ENCODE results near the gene SOX8. TPM values are rescaled to one million over a fixed set of nuclear protein-coding genes. Genes with fewer than 3 reads are reported as not detected.

The SOX8 gene
- total RNA-seq, 1 donor from 2014 or later: 0.26 TPM

DNA sequence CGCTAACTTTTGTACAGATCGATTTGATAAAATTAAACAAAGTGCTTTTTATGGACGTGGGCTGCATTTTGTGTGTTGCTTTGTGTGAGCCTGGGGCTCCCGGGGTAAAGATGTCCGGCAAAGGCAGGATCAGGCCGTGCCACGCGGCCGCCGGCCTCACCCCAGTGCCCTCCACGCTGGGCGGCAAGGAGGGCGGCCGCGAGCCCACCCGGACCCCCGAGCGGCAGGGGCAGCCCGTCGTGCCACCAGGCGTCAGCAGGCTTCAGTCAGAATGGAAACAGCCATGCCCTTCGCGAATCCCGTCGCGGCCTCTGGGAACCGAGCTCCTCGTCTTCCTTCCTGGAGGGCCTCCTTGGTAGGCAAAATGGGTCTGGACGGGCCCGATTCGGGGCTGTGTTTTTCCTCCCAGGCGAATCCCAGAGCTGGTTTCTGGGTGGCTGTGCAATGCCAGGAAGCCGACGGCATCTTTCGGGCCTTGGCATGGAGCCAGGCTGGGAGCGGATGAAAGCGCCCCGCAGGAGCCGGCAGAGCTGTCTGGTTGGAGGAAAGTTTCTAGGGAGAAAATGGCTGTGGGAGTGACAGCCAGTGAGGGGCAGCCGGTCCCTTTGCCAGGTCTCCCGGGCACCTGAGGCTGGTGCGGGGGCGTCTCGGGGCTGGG is 5.5 kb downstream of the SOX8 start:
- no peak for DNase-seq (ENCODE audit: low read depth in 2 of 2)

- no peak for DNase-seq (ENCODE audit: low read depth in 2 of 2)
Observed at GRCh38 chr16:987906-988305, 6.3 kb downstream of the SOX8 start.

DNA sequence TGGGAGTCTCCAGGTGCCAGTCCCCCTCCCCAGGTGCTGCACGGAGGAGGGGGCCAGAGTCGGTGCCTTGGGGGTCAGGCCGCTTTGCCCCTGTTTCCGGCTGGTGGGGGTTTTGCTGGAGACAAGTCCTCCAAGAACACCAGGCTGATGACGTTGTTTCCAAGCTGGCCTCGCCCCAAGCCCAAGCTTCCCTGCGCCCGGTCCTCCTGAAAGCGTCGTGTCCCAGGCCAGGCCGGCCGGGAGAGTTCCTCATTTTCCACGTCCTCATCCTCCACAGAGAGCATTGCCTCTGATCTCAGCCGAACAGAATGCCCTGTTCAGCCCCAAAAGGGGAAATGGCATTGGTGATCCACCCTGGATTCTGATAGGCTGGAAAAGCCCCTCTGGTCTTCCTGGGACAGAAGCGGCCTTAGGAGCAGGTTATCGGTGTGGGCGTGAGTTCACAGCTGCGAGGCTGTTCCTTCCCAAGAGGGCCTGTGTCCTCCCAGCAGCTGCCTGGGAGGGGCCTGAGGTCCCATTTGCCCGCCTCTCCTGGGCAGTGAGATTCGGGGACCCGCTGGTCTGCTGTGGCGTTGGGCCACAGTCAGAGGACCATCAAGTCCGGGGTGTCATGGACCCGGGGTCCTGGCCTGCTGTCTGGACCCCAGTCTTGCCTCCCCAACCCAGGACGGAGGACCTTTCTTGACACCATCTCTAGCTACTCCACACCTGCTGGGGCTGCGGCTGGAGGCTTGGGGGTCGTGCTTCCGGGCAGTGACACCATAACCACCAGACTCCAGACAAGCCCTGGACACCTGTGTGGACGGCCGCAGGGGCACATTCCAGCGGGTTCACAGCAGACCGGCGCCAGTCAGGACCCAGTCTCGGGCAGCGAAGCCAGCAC is 7.1 kb downstream of the SOX8 start:
- no peak for DNase-seq (ENCODE audit: low read depth in 2 of 2)

- no peak for DNase-seq (ENCODE audit: low read depth in 2 of 2)
Observed at GRCh38 chr16:989354-989814, 7.8 kb downstream of the SOX8 start.

DNA sequence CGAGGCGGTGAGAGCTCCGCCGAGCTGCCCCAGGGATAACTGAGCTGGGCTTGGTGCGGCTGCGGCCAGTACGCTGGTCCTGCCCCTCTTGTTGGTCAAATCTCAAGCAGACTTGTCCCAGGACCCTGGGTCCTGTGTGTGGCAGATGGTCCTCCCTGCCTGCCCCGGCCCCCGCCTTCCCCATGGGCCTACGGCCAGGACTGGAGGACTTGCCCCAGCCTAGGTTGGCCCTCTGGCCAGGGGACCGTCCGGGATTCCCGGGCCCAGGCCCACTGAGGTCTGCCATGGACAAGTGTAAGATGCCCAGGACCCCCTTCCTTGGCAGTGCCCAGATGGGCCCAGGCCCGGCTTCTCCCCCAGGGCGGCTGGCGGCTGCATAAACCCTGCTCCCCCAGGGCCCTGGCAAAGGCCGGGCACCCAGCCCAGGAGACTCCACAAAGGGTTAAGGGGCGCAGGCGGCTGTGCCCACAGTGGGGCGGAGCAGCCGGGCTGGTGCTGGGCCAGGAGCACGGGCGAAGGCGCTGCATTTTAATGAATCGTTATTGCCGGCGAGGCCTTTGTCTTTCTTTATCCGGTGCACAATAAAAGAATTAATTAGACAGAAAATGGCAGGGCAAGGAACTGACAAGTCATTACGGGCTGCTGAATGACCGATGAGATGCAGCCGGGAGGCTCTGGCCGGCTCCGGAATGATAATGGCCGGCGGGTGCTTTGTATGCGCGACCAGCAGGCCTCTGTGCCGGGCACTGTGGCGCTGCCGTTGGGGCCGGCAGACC is 9.1 kb downstream of the SOX8 start:
- DNase-seq (ENCODE audit: low read depth in 2 of 2): no peak

DNA sequence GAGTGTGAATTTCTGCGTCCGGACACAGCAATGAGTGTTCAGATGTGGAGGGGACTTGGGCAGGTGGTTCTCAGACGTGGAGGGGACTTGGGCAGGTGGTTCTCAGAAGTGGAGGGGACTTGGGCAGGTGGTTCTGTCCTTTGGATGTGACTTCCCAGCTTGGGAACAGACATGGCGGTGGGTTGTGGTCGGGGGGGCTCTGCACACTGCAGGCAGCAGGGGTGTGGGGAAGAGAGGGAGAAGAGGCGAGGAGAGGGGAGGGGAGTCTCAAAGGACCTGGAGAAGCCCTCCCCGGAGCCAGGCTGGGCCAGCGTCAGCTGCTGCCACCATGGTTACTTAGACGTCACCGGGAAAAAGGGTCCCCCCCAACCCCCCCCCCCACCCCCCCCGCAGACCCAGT is 9.8 kb downstream of the SOX8 start:
- DNase-seq (ENCODE audit: low read depth in 2 of 2): no peak

DNA sequence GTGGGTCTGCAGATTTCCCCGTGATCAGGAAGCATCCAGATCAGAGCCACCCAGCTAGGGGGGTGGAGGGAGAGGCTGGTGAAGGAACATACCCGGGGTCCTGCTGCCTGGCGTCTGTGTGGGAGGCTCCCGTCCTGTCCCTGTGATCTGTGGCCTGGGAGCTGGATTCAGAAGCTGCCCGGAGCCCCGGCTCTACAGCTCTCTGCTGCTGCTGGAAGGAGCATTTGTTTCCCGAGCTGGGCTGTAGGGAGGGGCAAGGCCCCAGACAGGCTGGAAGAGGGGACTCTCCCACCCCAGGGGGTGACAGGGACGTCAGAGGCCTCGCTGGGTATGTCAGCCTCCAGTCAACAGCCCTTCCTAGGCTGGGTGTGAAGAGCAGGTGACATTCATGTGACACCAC is 10.2 kb downstream of the SOX8 start:
- no peak for DNase-seq (ENCODE audit: low read depth in 2 of 2)

DNA sequence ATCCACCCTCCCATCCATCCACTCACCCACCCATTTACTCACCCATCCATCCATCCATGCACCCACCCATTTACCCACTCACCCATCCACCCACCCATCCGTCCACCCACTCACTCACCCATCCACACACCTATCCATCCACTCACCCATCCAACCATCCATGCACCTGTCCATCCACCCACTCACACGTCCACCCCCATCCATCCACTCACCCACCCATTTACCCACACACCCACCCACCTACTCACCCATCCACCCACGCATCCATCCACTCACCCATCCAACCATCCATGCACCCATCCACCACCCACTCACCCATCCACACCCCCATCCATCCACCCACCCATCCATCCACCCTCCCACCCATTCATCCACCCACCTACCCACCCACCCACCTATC is 12.2 kb downstream of the SOX8 start:
- DNase-seq (ENCODE audit: low read depth in 2 of 2): no peak

DNA sequence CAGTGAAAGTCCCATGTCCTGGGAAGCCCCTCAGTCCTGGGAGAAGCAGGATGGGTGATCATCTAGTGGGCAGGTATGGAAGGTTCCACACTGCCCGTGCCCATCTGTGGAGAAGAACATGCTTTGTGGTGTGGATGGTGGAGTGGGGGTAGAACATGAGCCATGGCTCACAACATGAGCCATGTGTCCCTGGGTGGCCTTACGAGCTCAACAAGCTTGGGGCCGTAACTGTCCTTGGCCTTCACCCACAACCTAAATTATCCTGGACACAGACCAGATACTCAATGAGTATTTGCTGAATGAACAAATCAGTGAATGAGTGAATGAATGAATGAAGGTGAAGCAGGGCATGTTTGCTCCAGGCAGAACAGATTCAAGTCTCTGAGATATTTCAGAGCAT is 13.5 kb downstream of the SOX8 start:
- peak in 1 of 2 donors; percentile 15 for DNase-seq (ENCODE audit: low read depth in 2 of 2)

- DNase-seq (ENCODE audit: low read depth in 2 of 2): no peak
Observed at GRCh38 chr16:995783-996182, 14.2 kb downstream of the SOX8 start.

DNA sequence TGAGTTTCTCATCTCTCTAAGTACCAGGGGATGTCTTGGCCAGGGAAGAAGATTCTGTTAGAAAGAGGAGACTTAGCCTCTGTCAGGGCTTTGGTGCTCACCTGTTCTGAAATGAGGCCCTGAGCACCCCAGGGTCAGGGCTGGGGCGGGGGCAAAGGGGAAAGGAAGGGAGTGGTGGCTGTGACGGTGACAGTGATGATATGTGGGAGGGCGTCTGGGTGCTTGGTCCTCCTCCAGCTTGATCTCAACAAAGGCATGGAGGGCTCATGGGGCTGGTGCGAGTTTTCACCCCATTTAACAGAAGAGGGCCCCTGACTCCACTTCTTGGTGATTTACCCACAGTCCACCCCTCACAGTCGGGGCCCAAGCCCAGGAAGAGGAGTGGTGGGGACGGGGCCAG is 15.1 kb downstream of the SOX8 start:
- DNase-seq (ENCODE audit: low read depth in 2 of 2): no peak

DNA sequence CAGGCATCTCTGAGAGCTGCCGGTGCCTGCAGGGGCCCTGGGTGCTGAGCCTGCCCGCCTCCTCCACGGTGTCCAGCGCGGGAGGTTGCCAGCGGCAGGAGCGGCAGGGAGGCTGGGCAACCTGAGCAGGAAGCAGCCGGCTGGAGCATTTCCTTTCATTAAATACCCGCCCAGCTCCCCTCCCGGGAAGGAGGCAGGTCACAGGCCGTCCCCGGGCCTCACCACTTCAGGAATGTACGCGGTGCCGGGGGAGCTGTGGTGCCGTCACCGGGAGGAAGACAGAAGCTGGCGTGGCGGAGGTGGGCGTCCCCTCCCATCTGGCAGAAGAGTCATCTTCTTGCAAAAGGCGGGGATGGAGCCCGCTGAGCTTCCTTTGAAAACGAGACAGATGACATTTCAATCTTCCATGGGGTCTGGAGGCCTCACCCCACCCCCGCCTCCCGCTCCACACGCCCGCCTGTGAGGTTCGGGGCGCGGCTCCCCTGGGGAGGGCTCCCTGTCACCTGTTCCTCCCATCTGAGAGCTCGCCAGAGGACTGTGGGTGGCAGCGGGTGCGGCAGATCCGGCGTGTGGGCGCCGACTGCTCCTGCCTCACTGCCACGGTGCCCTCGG is 16.0 kb downstream of the SOX8 start:
- DNase-seq (ENCODE audit: low read depth in 2 of 2): peak; percentile 15 to 75

- no peak for DNase-seq (ENCODE audit: low read depth in 2 of 2)
Observed at GRCh38 chr16:998211-998610, 16.6 kb downstream of the SOX8 start.

DNA sequence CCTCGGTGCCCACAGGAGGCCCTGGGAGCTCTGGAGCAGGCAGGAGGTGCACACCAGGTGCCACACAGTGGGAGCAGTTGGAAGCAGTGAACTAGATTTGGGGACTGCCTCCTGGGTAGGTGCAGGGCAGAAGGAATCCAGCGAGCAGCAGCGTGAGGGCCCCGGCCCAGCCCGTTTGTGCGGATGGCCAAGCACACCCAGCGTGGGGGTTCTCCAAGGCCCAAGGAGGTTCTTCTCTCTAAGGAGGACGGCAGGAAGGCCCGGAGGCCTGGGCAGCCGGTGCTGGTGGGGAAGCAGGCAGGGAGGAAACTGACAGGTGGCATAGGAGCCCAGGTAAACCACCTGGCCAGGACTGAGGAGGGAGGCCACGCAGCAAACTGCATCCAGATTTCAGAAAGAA is 17.0 kb downstream of the SOX8 start:
- DNase-seq (ENCODE audit: low read depth in 2 of 2): no peak

DNA sequence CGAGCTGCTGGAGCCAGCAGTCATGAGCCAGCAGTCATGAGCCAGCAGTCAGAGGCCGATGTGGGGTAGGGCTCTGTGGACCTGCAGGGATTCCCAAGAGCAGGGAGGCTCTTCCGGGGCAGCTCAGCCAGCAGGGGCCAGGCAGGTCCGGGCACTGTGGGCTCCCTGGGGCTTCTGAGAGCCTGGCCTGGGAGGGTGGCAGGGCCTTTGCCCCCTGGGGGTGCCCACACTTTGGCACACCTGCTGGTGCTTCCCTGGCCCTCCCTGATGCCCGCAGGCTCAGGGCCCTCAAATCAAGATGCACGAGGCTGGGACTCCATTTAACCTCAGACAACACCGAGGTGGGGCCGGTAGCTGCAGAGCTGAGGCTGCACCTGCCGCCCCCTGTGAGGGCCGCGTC is 18.1 kb downstream of the SOX8 start:
- no peak for DNase-seq (ENCODE audit: low read depth in 2 of 2)

DNA sequence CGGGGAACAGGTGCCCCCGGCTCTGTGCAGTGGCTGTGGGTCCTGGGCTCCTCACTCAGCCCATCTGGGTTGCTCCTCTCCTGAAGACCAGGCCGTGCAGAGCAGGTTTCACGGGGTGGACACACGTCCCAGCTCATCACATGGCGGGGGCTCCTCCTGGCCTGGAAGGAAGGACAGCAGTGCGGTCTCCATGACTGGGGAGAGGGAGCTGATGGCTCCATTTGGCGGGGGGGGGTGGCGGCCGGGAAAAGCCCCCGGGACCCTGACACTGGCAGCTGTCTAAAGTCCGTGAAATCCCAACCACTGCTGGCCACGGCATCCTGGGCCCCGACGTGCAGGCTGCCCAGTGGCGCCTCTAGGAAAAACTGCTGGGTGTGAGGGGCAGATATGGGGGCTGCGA is 19.0 kb downstream of the SOX8 start:
- no peak for DNase-seq (ENCODE audit: low read depth in 2 of 2)

GRCh38 chr16:1001096-1001495 is 19.5 kb downstream of the SOX8 start:
- no peak for DNase-seq (ENCODE audit: low read depth in 2 of 2)

DNA sequence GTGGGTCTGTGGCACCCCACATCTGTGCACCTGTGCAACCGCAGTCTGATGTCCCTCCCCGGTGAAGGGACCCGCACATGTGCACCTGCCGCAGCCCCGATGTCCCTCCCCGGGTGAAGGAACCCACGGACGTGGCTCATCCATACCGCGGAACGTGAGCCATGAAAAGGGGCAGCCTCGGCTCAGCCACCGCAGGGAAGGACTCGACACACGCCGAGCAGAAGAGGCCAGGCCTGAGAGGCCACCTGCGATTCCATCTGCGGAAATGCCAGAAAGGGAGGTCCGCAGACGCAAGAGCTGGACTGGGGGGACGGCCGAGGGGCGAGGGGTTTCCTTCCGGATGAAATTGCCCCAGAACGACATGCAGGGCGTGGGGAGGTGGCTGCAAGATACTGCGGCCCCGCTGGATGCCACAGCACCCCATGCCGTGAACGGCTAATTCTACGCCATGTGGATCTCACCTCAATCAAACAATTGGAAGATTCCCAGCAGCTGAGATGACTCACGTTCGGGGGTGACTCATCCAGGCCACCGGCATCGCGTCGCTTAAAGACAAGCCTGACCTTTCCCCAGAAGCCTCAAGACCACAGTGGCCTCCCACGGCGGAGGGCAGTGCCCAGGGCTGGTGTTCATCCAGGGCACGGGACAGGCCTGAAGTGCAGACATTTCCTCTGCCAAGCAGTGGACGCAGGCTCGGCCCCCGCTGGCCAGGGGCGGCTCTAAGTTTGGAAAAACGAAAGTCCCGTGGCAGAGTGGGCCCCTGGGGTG is 21.0 kb downstream of the SOX8 start:
- DNase-seq (ENCODE audit: low read depth in 2 of 2): peak; percentile 52 to 90

- peak in 1 of 2 donors; percentile 52 for DNase-seq (ENCODE audit: low read depth in 2 of 2)
Observed at GRCh38 chr16:1003391-1004347, 22.1 kb downstream of the SOX8 start.

DNA sequence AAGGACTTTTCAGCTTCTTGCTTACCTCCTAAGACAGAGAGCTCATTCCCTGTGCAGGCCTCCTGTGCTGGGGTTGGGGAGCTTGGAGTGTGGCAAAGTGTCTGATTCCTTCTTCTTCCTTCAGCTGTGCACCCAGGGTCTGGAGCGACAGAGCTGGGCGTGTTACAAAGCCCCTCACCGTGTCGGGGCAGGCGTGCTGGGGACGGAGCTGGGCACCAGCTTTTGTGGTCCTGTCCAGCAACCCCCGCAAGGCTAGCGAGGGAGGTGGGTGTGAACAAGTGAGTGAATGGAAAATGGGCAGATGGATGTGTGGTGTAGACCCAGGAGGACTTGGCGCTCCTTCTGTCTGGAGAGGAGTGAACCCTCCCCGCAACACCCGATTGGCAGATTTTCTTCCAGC is 23.7 kb downstream of the SOX8 start:
- DNase-seq (ENCODE audit: low read depth in 2 of 2): no peak
